ENCODE measurements around the gene XRCC1. TPM values are rescaled to one million over a fixed set of nuclear protein-coding genes. Genes with fewer than 3 reads are reported as not detected.
"Not testable (repeated sequence)": the region's sequence is repeated elsewhere in the genome, so short reads cannot be mapped to it uniquely, and the experiment has no call there.

Gene XRCC1
- total RNA-seq, 2 experiments from 2014 or later: 46.5 to 48.4 TPM

DNA sequence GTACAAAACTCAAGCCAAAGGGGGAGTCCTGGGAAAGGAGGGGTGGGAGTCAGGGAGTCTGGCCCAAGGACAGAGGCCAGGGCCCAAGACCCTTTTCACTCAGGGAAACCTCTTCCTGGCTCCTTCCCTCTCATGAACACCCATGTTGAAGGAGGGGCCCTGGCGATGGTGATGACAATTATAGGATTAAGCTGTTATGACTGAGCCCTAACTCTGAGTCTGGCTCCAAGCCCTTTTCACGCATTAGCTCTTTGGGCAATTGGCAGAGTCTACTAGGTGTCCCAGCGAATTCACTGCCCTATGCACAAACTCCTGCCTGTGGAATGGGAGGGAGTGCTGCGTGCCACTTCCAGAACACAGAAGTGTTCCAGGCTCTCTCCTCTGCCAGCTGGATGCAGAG is 21.7 kb downstream of the XRCC1 start:
- Mint-ChIP-seq H3K27ac (no peak overlapping the region), H3K4me1 (ENCODE audit: low read depth) (peaks cover 8% of the 10 kb centered on the region), H3K36me3 (ENCODE audit: low read depth) (peaks cover 43% of the 10 kb centered on the region), H3K4me3 (no peak overlapping the region), H3K9me3 (ENCODE audit: insufficient read depth) (no peaks in the 10 kb centered on the region), H3K27me3 (ENCODE audit: low read depth) (no peaks in the 10 kb centered on the region)
- POLR2A ChIA-PET: interaction anchor here (1.2 kb wide), 1 partner anchor 41 kb away, joined by 9 read pairs; no protein-coding TSS in a partner anchor
- ATAC-seq: no peak
- CTCF ChIA-PET: interaction anchor here (0.9 to 12.8 kb wide), 9 partner anchors 8 to 41 kb away, joined by 3 to 239 read pairs (median 14); partner anchors contain the start of genes ETHE1, IRGQ, XRCC1 and ZNF576
- no peak for DNase-seq

DNA sequence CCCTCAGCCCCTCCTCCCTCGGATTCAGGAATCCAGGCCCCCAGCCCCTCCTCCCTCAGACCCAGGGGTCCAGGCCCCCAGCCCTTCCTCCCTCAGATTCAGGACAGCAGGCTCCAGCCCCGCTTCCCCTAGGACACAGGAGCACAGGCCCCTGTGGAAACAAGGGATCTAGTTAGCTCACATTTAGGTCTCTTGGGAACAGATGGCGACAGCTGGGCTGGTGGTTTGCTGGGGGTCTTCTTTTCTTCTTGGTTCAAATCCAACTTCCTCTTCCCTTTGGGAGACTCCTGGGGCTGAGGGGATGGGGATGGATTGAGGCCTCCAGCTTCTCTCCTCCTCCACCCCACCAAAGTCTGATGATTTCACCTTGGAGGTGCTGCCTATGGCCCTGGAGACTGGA is 22.7 kb downstream of the XRCC1 start:
- H3K36me3 Mint-ChIP-seq (ENCODE audit: low read depth): peaks cover 46% of the 10 kb centered on the region
- no peak overlapping the region for H3K27ac Mint-ChIP-seq
- ChIA-PET CTCF (interaction anchor here (4.1 to 12.8 kb wide), 2 partner anchors 11 to 42 kb away, joined by 30 to 239 read pairs; partner anchors contain the start of genes IRGQ and ZNF576), POLR2A (no interaction called here)
- no peaks in the 10 kb centered on the region for H3K9me3 Mint-ChIP-seq (ENCODE audit: insufficient read depth)
- peaks cover 8% of the 10 kb centered on the region for H3K4me1 Mint-ChIP-seq (ENCODE audit: low read depth)
- no peak overlapping the region for H3K4me3 Mint-ChIP-seq
- H3K27me3 Mint-ChIP-seq (ENCODE audit: low read depth): no peaks in the 10 kb centered on the region
- DNase-seq: no peak
- no peak for ATAC-seq

GRCh38 chr19:43552198-43552450 is 23.2 kb downstream of the XRCC1 start:
- DNase-seq (no peak), ATAC-seq (no peak)
- no peak overlapping the region for H3K4me3 Mint-ChIP-seq
- H3K9me3 Mint-ChIP-seq (ENCODE audit: insufficient read depth): no peaks in the 10 kb centered on the region
- H3K27me3 Mint-ChIP-seq (ENCODE audit: low read depth): no peaks in the 10 kb centered on the region
- H3K36me3 Mint-ChIP-seq (ENCODE audit: low read depth): peaks cover 43% of the 10 kb centered on the region
- CTCF ChIA-PET: interaction anchor here (0.8 to 12.8 kb wide), 3 partner anchors 12 to 193 kb away, joined by 3 to 239 read pairs (median 30); partner anchors contain the start of genes IRGQ and ZNF576
- H3K27ac Mint-ChIP-seq: no peak overlapping the region
- POLR2A ChIA-PET: no interaction called here
- H3K4me1 Mint-ChIP-seq (ENCODE audit: low read depth): peaks cover 8% of the 10 kb centered on the region

DNA sequence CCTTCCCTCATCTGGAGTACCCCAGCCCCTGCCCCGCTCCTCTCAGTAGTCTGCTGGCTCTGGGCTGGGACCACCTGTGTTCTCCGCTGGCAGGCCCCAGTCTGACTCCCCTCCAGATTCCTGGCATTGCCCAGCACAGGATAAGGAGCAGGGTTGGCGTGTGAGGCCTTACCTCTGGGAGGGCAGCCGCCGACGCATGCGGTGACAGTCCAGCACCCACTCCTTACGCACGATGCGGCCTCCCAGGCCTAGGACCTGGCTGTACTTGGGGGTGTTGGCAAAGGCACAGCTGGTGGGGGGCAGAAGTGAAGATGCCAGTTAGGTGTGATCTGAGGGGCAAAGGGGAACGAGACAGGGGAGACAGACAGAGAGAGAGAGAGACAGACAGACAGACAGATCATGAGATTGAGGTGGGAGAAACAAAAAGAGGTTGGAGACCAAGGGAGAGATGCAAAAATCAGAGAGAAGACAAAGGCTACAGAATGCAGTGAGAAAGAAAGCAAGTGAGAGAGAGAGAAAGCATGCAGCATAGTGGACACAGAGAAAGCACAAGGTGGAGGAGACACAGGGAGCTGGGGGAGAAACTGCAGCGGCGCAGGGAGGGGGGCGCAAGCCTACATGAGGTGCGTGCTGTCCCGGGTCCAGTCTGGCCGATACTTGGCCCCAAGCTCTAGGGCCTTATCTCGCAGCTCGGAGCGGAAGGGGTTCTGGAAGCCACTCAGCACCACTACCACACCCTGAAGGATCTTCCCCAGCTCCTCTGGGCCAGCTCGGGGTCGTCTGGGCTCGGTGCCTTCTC is 23.7 kb downstream of the XRCC1 start:
- ATAC-seq: no peak
- DNase-seq: no peak
- Mint-ChIP-seq H3K9me3 (ENCODE audit: insufficient read depth) (no peaks in the 10 kb centered on the region), H3K4me1 (ENCODE audit: low read depth) (peaks cover 8% of the 10 kb centered on the region), H3K27me3 (ENCODE audit: low read depth) (no peaks in the 10 kb centered on the region), H3K27ac (no peak overlapping the region), H3K36me3 (ENCODE audit: low read depth) (peaks cover 43% of the 10 kb centered on the region), H3K4me3 (no peak overlapping the region)
- ChIA-PET POLR2A (no interaction called here), CTCF (interaction anchor here (0.8 to 12.8 kb wide), 2 partner anchors 43 to 193 kb away, joined by 3 to 239 read pairs; partner anchors contain the start of genes IRGQ and ZNF576)

DNA sequence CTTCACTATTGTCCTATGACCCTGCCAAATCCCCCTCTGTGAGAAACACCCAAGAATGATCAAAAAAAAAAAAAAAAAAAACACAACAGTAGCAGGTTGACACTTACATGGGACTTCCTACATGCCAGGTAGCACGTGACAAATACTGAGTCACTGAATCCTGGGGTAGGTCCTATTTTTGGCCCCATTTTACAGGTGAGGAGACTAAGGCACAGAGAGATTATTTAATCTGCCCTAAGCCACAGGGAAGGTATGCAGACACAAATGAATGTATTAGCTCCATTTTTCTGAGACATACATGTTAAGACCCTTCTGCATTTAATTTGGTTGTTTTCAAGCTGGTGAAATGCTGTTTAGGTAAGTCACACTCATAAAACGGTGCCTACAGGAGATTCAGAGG is 26.6 kb downstream of the XRCC1 start:
- Mint-ChIP-seq H3K36me3 (ENCODE audit: low read depth) (peaks cover 44% of the 10 kb centered on the region), H3K4me3 (no peak overlapping the region), H3K27ac (no peak overlapping the region), H3K27me3 (ENCODE audit: low read depth) (no peaks in the 10 kb centered on the region), H3K4me1 (ENCODE audit: low read depth) (no peaks in the 10 kb centered on the region), H3K9me3 (ENCODE audit: insufficient read depth) (no peaks in the 10 kb centered on the region)
- DNase-seq: no peak
- CTCF ChIA-PET: interaction anchor here (1.5 kb wide), 1 partner anchor 45 kb away, joined by 3 read pairs; no protein-coding TSS in a partner anchor
- no peak for ATAC-seq
- POLR2A ChIA-PET: no interaction called here

- H3K27ac Mint-ChIP-seq; H3K4me1 Mint-ChIP-seq (ENCODE audit: low read depth); CTCF ChIA-PET: not testable (repeated sequence)
Observed at GRCh38 chr19:43547926-43548325, 27.4 kb downstream of the XRCC1 start.

DNA sequence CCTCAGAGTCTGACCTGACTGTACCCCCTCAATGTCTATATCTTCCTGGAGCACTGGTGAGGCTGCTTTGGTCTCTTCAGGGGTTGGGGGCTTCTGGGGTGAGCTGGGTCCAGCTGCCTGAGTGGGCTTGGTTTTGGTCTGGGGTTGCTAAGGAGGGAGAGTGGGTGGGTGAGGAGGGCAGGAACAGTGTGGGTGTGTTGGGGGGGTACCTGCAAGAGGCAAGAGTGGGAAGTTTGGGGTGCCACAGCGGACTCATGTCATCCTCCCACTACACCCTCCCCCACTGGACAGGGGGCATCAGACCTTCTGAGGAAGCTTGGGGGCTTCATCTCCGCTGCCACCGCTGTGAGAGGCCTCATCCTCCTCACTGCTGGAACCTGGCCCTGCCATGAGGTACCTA is 28.7 kb downstream of the XRCC1 start:
- CTCF ChIA-PET: interaction anchor here (1.0 kb wide), 1 partner anchor 9 kb away, joined by 5 read pairs; no protein-coding TSS in a partner anchor
- POLR2A ChIA-PET: no interaction called here
- H3K4me1 Mint-ChIP-seq (ENCODE audit: low read depth): no peaks in the 10 kb centered on the region
- DNase-seq (no peak), ATAC-seq (no peak)
- H3K4me3 Mint-ChIP-seq: no peak overlapping the region
- no peaks in the 10 kb centered on the region for H3K9me3 Mint-ChIP-seq (ENCODE audit: insufficient read depth)
- H3K27ac Mint-ChIP-seq: no peak overlapping the region
- peaks cover 53% of the 10 kb centered on the region for H3K36me3 Mint-ChIP-seq (ENCODE audit: low read depth)
- no peaks in the 10 kb centered on the region for H3K27me3 Mint-ChIP-seq (ENCODE audit: low read depth)

More at GRCh38 chr19:43547926-43548325, 27.4 kb downstream of the XRCC1 start:
- H3K36me3 Mint-ChIP-seq (ENCODE audit: low read depth): peaks cover 51% of the 10 kb centered on the region
- ATAC-seq; H3K27me3 Mint-ChIP-seq (ENCODE audit: low read depth); H3K9me3 Mint-ChIP-seq (ENCODE audit: insufficient read depth); POLR2A ChIA-PET; H3K4me3 Mint-ChIP-seq; DNase-seq: not testable (repeated sequence)

- Mint-ChIP-seq H3K4me1 (ENCODE audit: low read depth) (no peaks in the 10 kb centered on the region), H3K4me3 (no peak overlapping the region), H3K27ac (no peak overlapping the region), H3K9me3 (ENCODE audit: insufficient read depth) (no peaks in the 10 kb centered on the region), H3K27me3 (ENCODE audit: low read depth) (no peaks in the 10 kb centered on the region), H3K36me3 (ENCODE audit: low read depth) (peaks cover 53% of the 10 kb centered on the region)
- ChIA-PET POLR2A (interaction anchor here (1.1 kb wide), 1 partner anchor 14 kb away, joined by 3 read pairs; no protein-coding TSS in a partner anchor), CTCF (interaction anchor here (1.0 to 1.3 kb wide), 2 partner anchors 8 to 9 kb away, joined by 3 to 5 read pairs; no protein-coding TSS in a partner anchor)
- DNase-seq (no peak), ATAC-seq (no peak)
Observed at GRCh38 chr19:43545981-43546380, 29.3 kb downstream of the XRCC1 start.

- H3K9me3 Mint-ChIP-seq (ENCODE audit: insufficient read depth): no peaks in the 10 kb centered on the region
- no peak for DNase-seq
- no peak overlapping the region for H3K4me3 Mint-ChIP-seq
- H3K36me3 Mint-ChIP-seq (ENCODE audit: low read depth): peaks cover 53% of the 10 kb centered on the region
- ATAC-seq: no peak
- ChIA-PET CTCF (interaction anchor here (0.9 to 1.3 kb wide), 2 partner anchors 8 to 10 kb away, joined by 3 read pairs; no protein-coding TSS in a partner anchor), POLR2A (interaction anchor here (1.1 kb wide), 1 partner anchor 13 kb away, joined by 3 read pairs; no protein-coding TSS in a partner anchor)
- no peak overlapping the region for H3K27ac Mint-ChIP-seq
- H3K4me1 Mint-ChIP-seq (ENCODE audit: low read depth): no peaks in the 10 kb centered on the region
- no peaks in the 10 kb centered on the region for H3K27me3 Mint-ChIP-seq (ENCODE audit: low read depth)
Observed at GRCh38 chr19:43545276-43545675, 30.1 kb downstream of the XRCC1 start.

DNA sequence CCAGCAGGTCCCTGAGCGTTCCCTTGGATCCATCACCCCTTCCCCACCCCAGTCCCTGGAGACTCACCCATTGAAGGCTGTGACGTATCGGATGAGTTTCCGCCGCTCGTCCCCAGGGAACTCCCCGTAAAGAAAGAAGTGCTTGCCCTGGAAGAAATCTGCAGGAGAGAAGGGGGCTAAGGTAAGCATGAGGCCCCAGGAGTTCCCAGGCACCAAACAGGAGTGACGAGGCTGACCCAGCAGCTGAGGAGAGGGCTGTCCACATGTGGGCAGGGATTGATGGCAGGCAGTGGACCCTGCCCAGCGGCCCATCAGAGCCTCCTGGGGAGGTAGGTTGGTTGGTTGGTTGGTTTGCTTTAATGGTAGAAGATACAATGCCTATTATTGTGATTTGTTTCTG is 31.2 kb downstream of the XRCC1 start:
- Mint-ChIP-seq H3K9me3 (ENCODE audit: insufficient read depth) (peaks cover 3% of the 10 kb centered on the region), H3K4me1 (ENCODE audit: low read depth) (no peaks in the 10 kb centered on the region), H3K36me3 (ENCODE audit: low read depth) (peaks cover 59% of the 10 kb centered on the region), H3K4me3 (no peak overlapping the region), H3K27ac (no peak overlapping the region), H3K27me3 (ENCODE audit: low read depth) (no peaks in the 10 kb centered on the region)
- DNase-seq: no peak
- ChIA-PET POLR2A (no interaction called here), CTCF (no interaction called here)
- no peak for ATAC-seq

DNA sequence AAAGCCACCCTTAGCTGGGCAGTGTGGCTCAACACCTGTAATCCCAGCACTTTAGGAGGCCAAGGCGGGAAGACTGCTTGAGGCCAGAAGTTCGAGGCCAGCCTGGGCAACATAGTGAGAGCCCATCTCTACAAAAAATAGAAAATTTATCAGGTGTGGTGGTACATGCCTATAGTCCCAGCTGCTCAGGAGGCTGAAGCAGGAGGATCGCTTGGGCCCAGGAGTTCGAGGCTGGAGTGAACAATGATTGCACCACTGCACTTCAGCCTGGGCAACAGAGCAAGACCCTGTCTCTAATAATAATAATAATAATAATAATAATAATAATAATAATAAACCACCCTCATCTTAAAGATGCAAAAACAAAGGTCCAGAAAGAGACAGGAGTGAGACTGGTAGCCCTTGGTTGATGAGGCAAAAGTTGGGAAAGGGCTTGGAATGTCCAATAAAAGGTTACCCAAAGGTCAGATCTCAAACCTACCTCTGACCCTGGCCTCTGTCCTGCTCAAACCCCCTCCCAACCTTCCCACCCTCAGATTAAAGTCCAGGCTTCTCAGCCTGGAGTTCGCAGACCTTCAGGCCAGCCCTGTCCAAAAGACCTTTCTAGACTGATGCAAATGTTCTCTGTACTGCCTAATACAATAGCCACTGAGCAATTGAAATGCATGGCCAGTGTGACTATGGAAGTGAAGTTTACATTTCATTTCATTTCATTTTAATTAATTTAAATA is 33.2 kb downstream of the XRCC1 start:
- no peak for DNase-seq
- Mint-ChIP-seq H3K9me3 (ENCODE audit: insufficient read depth) (peaks cover 11% of the 10 kb centered on the region), H3K27ac (no peak overlapping the region), H3K27me3 (ENCODE audit: low read depth) (no peaks in the 10 kb centered on the region), H3K36me3 (ENCODE audit: low read depth) (peaks cover 68% of the 10 kb centered on the region), H3K4me3 (no peak overlapping the region), H3K4me1 (ENCODE audit: low read depth) (no peaks in the 10 kb centered on the region)
- CTCF ChIA-PET: interaction anchor here (1.5 to 1.7 kb wide), 2 partner anchors 14 to 52 kb away, joined by 6 to 10 read pairs; no protein-coding TSS in a partner anchor
- no peak for ATAC-seq
- POLR2A ChIA-PET: interaction anchor here (1.0 kb wide), 1 partner anchor 10 kb away, joined by 3 read pairs; the partner anchor contains the start of gene ZNF575

DNA sequence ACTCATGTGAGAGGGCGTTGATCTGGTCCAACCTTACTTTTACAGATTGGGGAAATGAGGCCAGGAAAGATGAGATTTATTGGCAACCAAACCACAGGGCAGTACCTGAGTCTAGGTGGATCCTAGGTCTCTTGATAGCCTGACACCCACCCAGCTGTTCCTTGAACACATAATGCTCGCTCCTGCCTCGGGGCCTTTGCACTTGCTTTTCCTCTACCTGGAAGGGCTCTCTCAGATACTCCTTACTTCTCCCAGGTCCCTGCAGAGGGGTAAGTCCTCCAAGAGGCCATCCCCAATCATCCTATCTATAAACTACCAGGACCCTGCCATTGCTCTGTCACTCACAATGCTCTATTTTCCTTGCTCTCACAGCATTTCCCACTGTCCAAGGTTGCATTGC is 34.9 kb downstream of the XRCC1 start:
- Mint-ChIP-seq H3K36me3 (ENCODE audit: low read depth) (peaks cover 74% of the 10 kb centered on the region), H3K27me3 (ENCODE audit: low read depth) (no peaks in the 10 kb centered on the region), H3K4me1 (ENCODE audit: low read depth) (peaks cover 2% of the 10 kb centered on the region), H3K9me3 (ENCODE audit: insufficient read depth) (peaks cover 11% of the 10 kb centered on the region), H3K4me3 (no peak overlapping the region), H3K27ac (no peak overlapping the region)
- POLR2A ChIA-PET: no interaction called here
- CTCF ChIA-PET: interaction anchor here (1.7 kb wide), 1 partner anchor 54 kb away, joined by 6 read pairs; no protein-coding TSS in a partner anchor
- ATAC-seq (no peak), DNase-seq (no peak)

All from activated CD8-positive, alpha-beta T cell treated with anti-CD3 and anti-CD28 coated beads, Interleukin-2, amount 10 ng/mL, durations not matched to agents 7 days and 5 days (primary cell).